CD4-positive, alpha-beta T cell (primary cell): ENCODE results near the gene PCGF3. TPM values are rescaled to one million over a fixed set of nuclear protein-coding genes. Genes with fewer than 3 reads are reported as not detected.

Source experiments
- ATAC-seq: fragments of 200-7000 bp; cut with Tn5 transposase; one replicate; pipeline ENCODE4 v1.10.0; 2022; ENCODE audit warnings: mild to moderate bottlenecking; ENCODE audit not compliant: poor library complexity
- CTCF ChIA-PET: fragments of 350-600 bp; sonication (Branson Sonifier 250); formaldehyde crosslinking; loops from one replicate; lab custom pipeline; 2021; ENCODE audit warnings: antibody characterized with exemption, inconsistent platforms; lab: Charles Lee
- POLR2A ChIA-PET: fragments of 350-600 bp; sonication (Branson Sonifier 250); formaldehyde crosslinking; loops from one replicate; lab custom pipeline; 2021; ENCODE audit warnings: antibody characterized with exemption, inconsistent platforms; lab: Charles Lee
- DNase-seq, 14 experiments: peaks; one replicate each; pipeline ENCODE4 v3.0.0-alpha.2; 2013 to 2020; ENCODE audit warnings: mixed read lengths in 2 of 14
- H3K27ac ChIP-seq, 2 donors: one replicate each; pipeline versions ENCODE4 v1.5.1 to v1.7.0; 2013; ENCODE audit warnings: low read length in 2 of 2, low read depth in 1 of 2, mild to moderate bottlenecking in 1 of 2
- H3K27me3 ChIP-seq, 2 experiments: 1 replicate in 1 of 2; 2 replicates in 1 of 2; pipeline versions ENCODE4 v1.6.1 to v1.7.0; 2013; ENCODE audit warnings: low read length in 2 of 2, control low read depth in 1 of 2, mild to moderate bottlenecking in 1 of 2, moderate library complexity in 1 of 2; ENCODE audit not compliant: insufficient read depth in 2 of 2, control insufficient read depth in 1 of 2
- H3K36me3 ChIP-seq: one replicate; pipeline ENCODE4 v1.6.1; 2013; ENCODE audit warnings: low read length, control low read depth; ENCODE audit not compliant: insufficient read depth
- H3K4me1 ChIP-seq: one replicate; pipeline ENCODE4 v1.6.1; 2013; ENCODE audit warnings: low read length, control low read depth; ENCODE audit not compliant: insufficient read depth
- H3K4me3 ChIP-seq: one replicate; pipeline ENCODE4 v1.5.1; 2013; ENCODE audit warnings: mild to moderate bottlenecking, low read length, moderate library complexity
- H3K9me3 ChIP-seq, 2 experiments: 1 replicate in 1 of 2; 2 replicates in 1 of 2; pipeline versions ENCODE4 v1.6.1 to v1.7.0; 2013; ENCODE audit warnings: low read length in 2 of 2, mild to moderate bottlenecking in 2 of 2, control low read depth in 1 of 2, moderate library complexity in 1 of 2; ENCODE audit not compliant: control insufficient read depth in 1 of 2, insufficient read depth in 1 of 2
- H3K27ac Mint-ChIP-seq: one replicate; pipeline ENCODE4 v1.8.0; 2020; ENCODE audit warnings: mixed read lengths
- H3K27me3 Mint-ChIP-seq: one replicate; pipeline ENCODE4 v1.8.0; 2021; ENCODE audit warnings: mixed read lengths
- H3K36me3 Mint-ChIP-seq: one replicate; pipeline ENCODE4 v1.8.0; 2021; ENCODE audit warnings: low read depth, mixed read lengths
- H3K4me1 Mint-ChIP-seq: one replicate; pipeline ENCODE4 v1.8.0; 2021; ENCODE audit warnings: low read depth, mixed read lengths
- H3K4me3 Mint-ChIP-seq: one replicate; pipeline ENCODE4 v1.8.0; 2020; ENCODE audit warnings: mild to moderate bottlenecking, mixed read lengths
- H3K9me3 Mint-ChIP-seq: one replicate; pipeline ENCODE4 v1.8.0; 2020; ENCODE audit warnings: mixed read lengths
- intact Hi-C, 2 experiments: fragments of 100-400 bp; cut with DNase I in 1 of 2; cut with micrococcal nuclease in 1 of 2; formaldehyde crosslinking; loops; one replicate each; pipeline versions ENCODE4 v1.15.1 to v1.9.0; 2023 to 2025; cut with DNase I, micrococcal nuclease
- total RNA-seq, 174 experiments: library from RNA in 2 of 174; stranded (reverse) in 2 of 174; gene quantifications; one replicate each; pipeline ENCODE4 v1.2.3 and lab custom pipeline; 2021 to 2026
- TF ChIP-seq, protein P1 (sequence below): fragments of 200-600 bp; IDR thresholded peaks from one replicate; pipeline ENCODE4 v1.8.0; 2022; ENCODE audit warnings: antibody characterized with exemption, mild to moderate bottlenecking

The PCGF3 gene
- total RNA-seq, 2 experiments from 2014 or later: 45.1 to 48.6 TPM

DNA sequence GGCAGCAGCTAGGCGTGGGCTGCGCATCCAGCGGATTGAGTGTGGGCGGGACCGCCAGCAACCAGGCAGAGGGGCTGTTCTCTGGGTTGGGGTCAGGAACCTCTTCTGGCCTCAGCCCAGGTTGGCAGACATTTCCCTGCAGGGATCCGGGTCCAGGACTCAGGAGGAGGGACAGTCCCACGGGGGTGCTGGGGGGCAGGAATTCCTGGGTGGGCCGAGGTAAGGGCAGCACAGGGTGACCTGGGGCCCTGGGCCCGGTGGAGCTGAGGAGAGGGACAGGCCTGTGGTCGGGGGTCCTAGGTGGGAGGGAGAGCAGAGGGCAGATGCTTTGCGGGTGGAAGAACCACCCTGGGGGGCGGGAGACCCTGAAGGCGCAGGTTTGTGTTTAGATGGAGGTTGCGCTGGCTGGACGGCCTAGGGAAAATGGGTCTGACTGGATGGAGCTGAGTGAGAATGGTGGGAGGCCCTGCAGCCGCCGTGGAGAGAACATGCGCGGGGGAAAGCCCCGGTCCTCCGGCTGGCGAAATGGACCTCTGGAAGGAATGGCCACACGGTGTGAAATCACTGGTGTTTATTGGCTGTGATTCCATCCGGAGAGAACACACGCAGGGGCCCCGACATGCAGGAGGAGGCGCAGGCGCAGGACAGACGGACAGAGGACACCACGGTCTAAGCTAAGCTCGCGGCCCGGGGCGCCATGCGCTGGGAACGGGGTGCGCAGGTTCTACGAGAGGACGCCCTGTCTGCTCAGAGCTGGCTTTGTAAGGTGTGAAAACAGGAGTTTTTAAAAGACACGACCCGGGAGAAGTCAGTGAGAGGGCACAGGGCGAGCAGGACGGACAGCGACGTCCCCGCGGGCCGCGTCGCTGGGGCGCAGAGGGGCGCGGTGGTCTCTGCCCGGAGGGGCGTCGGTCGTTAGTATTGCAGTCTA lies 79.0 kb downstream of the PCGF3 start:
- Mint-ChIP-seq H3K27ac (no peak overlapping the region), H3K4me3 (peak overlapping the region; percentile 62), H3K36me3 (peaks cover 21% of the 10 kb centered on the region), H3K4me1 (peaks cover 42% of the 10 kb centered on the region), H3K27me3 (peaks cover 32% of the 10 kb centered on the region), H3K9me3 (no peaks in the 10 kb centered on the region)
- DNase-seq (peak in 1 of 14 experiments; percentile 31), ATAC-seq (no peak)
- ChIA-PET POLR2A (no interaction called here), CTCF (no interaction called here)
- intact Hi-C loops: loop anchor here (5.0 to 10.0 kb wide), 6 partner anchors 107 to 800 kb away; partner anchors contain the start of genes DGKQ (in 1 of the 2), UVSSA (in 1 of the 2) and ZNF141 (in 1 of the 2)
- Histone ChIP-seq H3K4me1 (peaks cover 55% of the 10 kb centered on the region), H3K9me3 (peaks cover 0 to 16% of the 10 kb centered on the region in 2 experiments), H3K4me3 (no peak overlapping the region), H3K27ac (no peak overlapping the region), H3K36me3 (peaks cover 4% of the 10 kb centered on the region), H3K27me3 (peaks cover 26 to 43% of the 10 kb centered on the region in 2 experiments)
- TF ChIP-seq, protein P1, sequence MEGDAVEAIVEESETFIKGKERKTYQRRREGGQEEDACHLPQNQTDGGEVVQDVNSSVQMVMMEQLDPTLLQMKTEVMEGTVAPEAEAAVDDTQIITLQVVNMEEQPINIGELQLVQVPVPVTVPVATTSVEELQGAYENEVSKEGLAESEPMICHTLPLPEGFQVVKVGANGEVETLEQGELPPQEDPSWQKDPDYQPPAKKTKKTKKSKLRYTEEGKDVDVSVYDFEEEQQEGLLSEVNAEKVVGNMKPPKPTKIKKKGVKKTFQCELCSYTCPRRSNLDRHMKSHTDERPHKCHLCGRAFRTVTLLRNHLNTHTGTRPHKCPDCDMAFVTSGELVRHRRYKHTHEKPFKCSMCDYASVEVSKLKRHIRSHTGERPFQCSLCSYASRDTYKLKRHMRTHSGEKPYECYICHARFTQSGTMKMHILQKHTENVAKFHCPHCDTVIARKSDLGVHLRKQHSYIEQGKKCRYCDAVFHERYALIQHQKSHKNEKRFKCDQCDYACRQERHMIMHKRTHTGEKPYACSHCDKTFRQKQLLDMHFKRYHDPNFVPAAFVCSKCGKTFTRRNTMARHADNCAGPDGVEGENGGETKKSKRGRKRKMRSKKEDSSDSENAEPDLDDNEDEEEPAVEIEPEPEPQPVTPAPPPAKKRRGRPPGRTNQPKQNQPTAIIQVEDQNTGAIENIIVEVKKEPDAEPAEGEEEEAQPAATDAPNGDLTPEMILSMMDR: no peak

DNA sequence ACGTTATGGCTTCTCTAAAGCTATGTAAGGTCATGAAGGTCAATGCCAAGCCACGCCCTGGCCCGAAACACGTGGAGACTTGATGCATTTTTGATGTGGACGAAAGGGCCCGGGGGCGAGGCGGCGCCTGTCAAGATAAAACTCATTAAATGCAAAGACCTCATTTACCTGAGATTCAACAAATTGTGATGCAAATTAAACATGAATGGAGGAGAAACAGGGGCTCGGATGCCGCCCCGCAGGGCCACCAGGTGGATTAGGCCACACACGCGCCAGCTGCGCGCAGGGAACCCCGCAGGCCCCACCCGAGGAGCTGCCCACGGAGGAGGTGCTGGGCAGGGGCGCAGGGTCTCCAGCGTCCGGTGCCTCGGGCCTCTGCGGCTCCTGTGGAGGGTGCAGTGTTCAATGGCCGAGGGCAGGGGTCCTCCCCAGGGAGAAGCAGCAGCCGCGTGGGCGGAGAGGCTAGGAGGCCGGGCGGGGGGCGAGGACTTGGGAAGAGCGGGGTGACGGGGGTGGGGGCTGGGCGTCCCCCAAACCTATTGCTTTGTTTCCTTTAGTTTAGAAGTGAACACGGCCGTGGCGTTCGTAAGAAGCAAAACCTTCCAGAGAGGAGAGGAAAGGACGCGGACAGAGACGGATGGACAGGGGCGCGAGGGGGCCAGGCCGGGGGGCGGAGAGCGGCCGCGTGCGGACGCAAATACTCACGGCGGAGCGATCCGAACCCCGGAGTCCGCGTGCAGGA lies 79.9 kb downstream of the PCGF3 start:
- no peaks in the 10 kb centered on the region for H3K9me3 Mint-ChIP-seq
- ChIA-PET POLR2A (no interaction called here), CTCF (no interaction called here)
- TF ChIP-seq, protein P1: no peak
- peaks cover 47% of the 10 kb centered on the region for H3K4me1 ChIP-seq
- ATAC-seq: no peak
- intact Hi-C loops: loop anchor here in 1 of 2 experiments (10.0 kb wide), 1 partner anchor 799 kb away; no protein-coding TSS in a partner anchor
- H3K27me3 ChIP-seq: peaks cover 26 to 43% of the 10 kb centered on the region in 2 experiments
- H3K4me3 Mint-ChIP-seq: peak overlapping the region; percentile 51
- peak overlapping the region; percentile 5 for H3K4me3 ChIP-seq
- peaks cover 33% of the 10 kb centered on the region for H3K4me1 Mint-ChIP-seq
- H3K36me3 Mint-ChIP-seq: peaks cover 13% of the 10 kb centered on the region
- DNase-seq: peak in 1 of 14 experiments; percentile 29
- peaks cover 34% of the 10 kb centered on the region for H3K27me3 Mint-ChIP-seq
- H3K27ac Mint-ChIP-seq: no peak overlapping the region
- H3K9me3 ChIP-seq: peaks cover 0 to 16% of the 10 kb centered on the region in 2 experiments
- H3K36me3 ChIP-seq: no peaks in the 10 kb centered on the region
- no peak overlapping the region for H3K27ac ChIP-seq

DNA sequence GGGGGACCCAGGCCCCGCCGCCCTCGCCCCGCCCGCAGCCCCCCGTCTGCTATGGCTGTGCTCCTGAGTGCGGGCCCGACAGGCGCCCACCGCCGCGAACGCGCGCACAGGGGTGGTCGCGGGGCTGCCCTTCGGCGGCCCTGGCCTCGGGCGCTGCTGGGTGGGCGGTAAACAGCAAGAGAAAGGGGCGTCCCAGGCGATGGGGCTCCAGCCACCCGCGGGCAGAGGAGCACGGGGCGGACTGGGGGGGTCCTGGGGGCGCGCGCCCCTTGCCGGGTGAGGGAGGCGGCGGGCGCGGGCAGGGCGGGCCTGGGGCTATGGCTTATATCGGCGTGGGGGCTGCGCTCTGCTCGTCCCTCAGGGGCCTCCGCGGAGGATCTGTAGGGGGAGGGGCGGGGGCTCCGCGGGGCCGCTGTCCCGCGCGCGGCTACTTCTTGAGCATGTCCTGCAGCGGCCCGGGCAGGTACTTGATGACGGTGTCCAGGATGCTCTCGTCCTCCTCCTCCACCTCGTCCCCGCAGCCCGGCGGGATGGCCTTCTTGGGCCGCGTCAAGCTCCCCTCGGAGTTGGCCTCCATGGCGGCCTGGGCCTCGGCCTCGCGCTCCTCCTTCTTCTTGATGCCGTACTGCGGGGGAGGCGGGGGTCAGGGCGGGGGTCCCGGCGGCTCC lies 80.6 kb downstream of the PCGF3 start:
- ATAC-seq (no peak), DNase-seq (peak in 1 of 14 experiments; percentile 28)
- Mint-ChIP-seq H3K9me3 (no peaks in the 10 kb centered on the region), H3K4me1 (peaks cover 30% of the 10 kb centered on the region), H3K4me3 (no peak overlapping the region), H3K27ac (no peak overlapping the region), H3K27me3 (peaks cover 38% of the 10 kb centered on the region), H3K36me3 (peaks cover 10% of the 10 kb centered on the region)
- Histone ChIP-seq H3K36me3 (no peaks in the 10 kb centered on the region), H3K27ac (no peak overlapping the region), H3K27me3 (peaks cover 26 to 44% of the 10 kb centered on the region in 2 experiments), H3K4me1 (peaks cover 40% of the 10 kb centered on the region), H3K4me3 (no peak overlapping the region), H3K9me3 (peaks cover 0 to 16% of the 10 kb centered on the region in 2 experiments)
- ChIA-PET POLR2A (no interaction called here), CTCF (no interaction called here)
- intact Hi-C loops: loop anchor here in 1 of 2 experiments (10.0 kb wide), 1 partner anchor 799 kb away; no protein-coding TSS in a partner anchor
- TF ChIP-seq, protein P1: no peak
